HepG2 (cell line): ENCODE results near the gene SPN. TPM values are rescaled to one million over a fixed set of nuclear protein-coding genes. Genes with fewer than 3 reads are reported as not detected.

Experiments
- FOSL1 ChIP-seq: sonication (generic); formaldehyde crosslinking; IDR thresholded peaks from 2 replicates; pipeline ENCODE4 v1.9.0; 2021; ENCODE audit warnings: missing genetic modification reagents, borderline replicate concordance
- FOXA3 ChIP-seq: IDR thresholded peaks from 2 replicates; pipeline ENCODE4 v1.6.1; 2016; ENCODE audit warnings: missing genetic modification reagents, missing compliant biosample characterization
- HMGXB4 ChIP-seq, 2 experiments: sonication (generic) in 1 of 2; formaldehyde crosslinking in 1 of 2; IDR thresholded peaks; 2 replicates each; pipeline versions ENCODE4 v1.4.0 to v1.6.1; 2018 to 2020; ENCODE audit warnings: missing genetic modification reagents in 2 of 2, borderline replicate concordance in 1 of 2, low read depth in 1 of 2, mild to moderate bottlenecking in 1 of 2, missing biosample characterization in 1 of 2
- HNF4A ChIP-seq: sonication (generic); formaldehyde crosslinking; IDR thresholded peaks from 2 replicates; pipeline ENCODE4 v1.4.0; 2020; ENCODE audit warnings: missing genetic modification reagents
- HOXA3 ChIP-seq: sonication (generic); formaldehyde crosslinking; IDR thresholded peaks from 2 replicates; pipeline ENCODE4 v1.5.0; 2020; ENCODE audit warnings: missing genetic modification reagents
- HOXA5 ChIP-seq: sonication (generic); formaldehyde crosslinking; IDR thresholded peaks from 2 replicates; pipeline ENCODE4 v1.4.0; 2020; ENCODE audit warnings: missing genetic modification reagents
- KDM5B ChIP-seq: sonication (generic); formaldehyde crosslinking; IDR thresholded peaks from 2 replicates; pipeline ENCODE4 v1.4.0; 2020; ENCODE audit warnings: missing genetic modification reagents, mild to moderate bottlenecking, borderline replicate concordance
- MTA1 ChIP-seq: sonication (generic); formaldehyde crosslinking; IDR thresholded peaks from 2 replicates; pipeline ENCODE4 v1.4.0; 2020; ENCODE audit warnings: missing genetic modification reagents, mild to moderate bottlenecking, borderline replicate concordance
- NAIF1 ChIP-seq: sonication (generic); formaldehyde crosslinking; IDR thresholded peaks from 2 replicates; pipeline ENCODE4 v1.5.0; 2020; ENCODE audit warnings: mild to moderate bottlenecking, missing genetic modification reagents, borderline replicate concordance
- NCOA2 ChIP-seq: sonication (generic); formaldehyde crosslinking; IDR thresholded peaks from 2 replicates; pipeline ENCODE4 v1.8.0; 2022; ENCODE audit warnings: inconsistent platforms
- RERE ChIP-seq: IDR thresholded peaks from 2 replicates; pipeline ENCODE4 v1.6.1; 2016; ENCODE audit warnings: low read depth, missing genetic modification reagents, missing compliant biosample characterization
- THAP11 ChIP-seq: IDR thresholded peaks from 2 replicates; pipeline ENCODE4 v1.6.1; 2016; ENCODE audit warnings: missing biosample characterization, missing genetic modification reagents
- ZMYM3 ChIP-seq: sonication (generic); formaldehyde crosslinking; IDR thresholded peaks from 2 replicates; pipeline ENCODE4 v1.5.1; 2020; ENCODE audit warnings: mild to moderate bottlenecking, missing genetic modification reagents
- ZMYM4 ChIP-seq: sonication (generic); formaldehyde crosslinking; IDR thresholded peaks from 2 replicates; pipeline ENCODE4 v1.8.1; 2023; ENCODE audit warnings: mild to moderate bottlenecking, missing genetic modification reagents
- ZNF317 ChIP-seq: sonication (generic); formaldehyde crosslinking; IDR thresholded peaks from 2 replicates; pipeline ENCODE4 v1.5.0; 2020; ENCODE audit warnings: mild to moderate bottlenecking, missing genetic modification reagents
- ZNF687 ChIP-seq: sonication (generic); formaldehyde crosslinking; IDR thresholded peaks from 2 replicates; pipeline ENCODE4 v1.5.1; 2020; ENCODE audit warnings: mild to moderate bottlenecking, missing genetic modification reagents, moderate library complexity
- polyA plus RNA-seq, 8 experiments: library from polyadenylated mRNA; depleted of rRNA in 3 of 8; stranded (reverse) in 7 of 8; unstranded in 1 of 8; fragments of >200 nt; fragmentation: Illumina TruSeq in 4 of 8; extraction: Trizol in 4 of 8; gene quantifications; 2 replicates each; pipeline versions ENCODE4 v1.2.1 to v1.2.3, GENCODE V29; 2011 to 2016; ENCODE audit warnings: low read depth in 4 of 8, missing spikeins in 1 of 8, mixed read lengths in 1 of 8; ENCODE audit not compliant: insufficient read depth in 1 of 8
- total RNA-seq, 5 experiments: library from RNA; depleted of rRNA; stranded (reverse); fragments of >200 nt; fragmentation: Illumina TruSeq; extraction: Trizol; gene quantifications; 2 replicates each; pipeline ENCODE4 v1.2.3, GENCODE V29; 2016; ENCODE audit warnings: low read depth in 1 of 5

Gene SPN
- total and polyA plus RNA-seq, 2 of the 13 experiments (the other 11 are each of a cell fraction or from before 2014, with no cell fraction given), result 0.22 to 1.6 TPM

GRCh38 chr16:29614691-29615314 is 48.2 kb upstream of the SPN start (continued):
- TF ChIP-seq RERE (peak; percentile 58; the same call in 1 of the 2 replicates), HOXA5 (CRISPR knock-in tag) (peak; percentile 40; the same call in 1 of the 2 replicates), HOXA3 (CRISPR knock-in tag) (peak; percentile 92), HNF4A (peak; percentile 93), HMGXB4 (CRISPR knock-in tag; IDR thresholded peaks at IDR 0.05; ENCODE audit: borderline replicate concordance in 1 of 2, low read depth in 1 of 2) (peak in 1 of 2 experiments; percentile 75; a peak in 1 of 4 replicates), NCOA2 (CRISPR knock-in tag) (peak; percentile 71), MTA1 (CRISPR knock-in tag) (peak; percentile 89; the same call in 1 of the 2 replicates), ZMYM3 (CRISPR knock-in tag) (peak; percentile 69; the same call in 1 of the 2 replicates), FOSL1 (CRISPR knock-in tag) (peak; percentile 34; the same call in 1 of the 2 replicates), NAIF1 (CRISPR knock-in tag) (0 out of 2 replicates have a peak, but pooled peaks have one; percentile 39), ZNF317 (CRISPR knock-in tag) (0 out of 2 replicates have a peak, but pooled peaks have one; percentile 33), THAP11 (CRISPR knock-in tag) (0 out of 2 replicates have a peak, but pooled peaks have one; percentile 38), ZMYM4 (peak; percentile 46; the same call in 1 of the 2 replicates), FOXA3 (CRISPR knock-in tag) (peak; percentile 67), KDM5B (CRISPR knock-in tag) (peak; percentile 39; the same call in 1 of the 2 replicates), ZNF687 (CRISPR knock-in tag) (peak; percentile 83)
